Body of pancreas (tissue), 4 donors: ENCODE measurements around the gene IFT43. TPM values are rescaled to one million over a fixed set of nuclear protein-coding genes. Genes with fewer than 3 reads are reported as not detected.
A peak's percentile ranks its signal among the peaks of the same experiment; 100 is the strongest.

ENCODE experiments used
- ATAC-seq: fragments of 150-250 bp; one replicate; pipeline ENCODE4 v1.9.1; 2016
- DNase-seq, 4 donors: peaks; one replicate each; pipeline ENCODE4 v3.0.0-alpha.2; 2019
- H3K27ac ChIP-seq, 4 donors: fragments of 200-600 bp; sonication (generic); 1 replicate in 3 of 4; 2 replicates in 1 of 4; pipeline versions ENCODE4 v1.5.1 to v1.6.1; 2016 to 2019; ENCODE audit warnings: mild to moderate bottlenecking in 1 of 4, mixed read lengths in 1 of 4, moderate library complexity in 1 of 4
- H3K27me3 ChIP-seq, 2 donors: fragments of 200-600 bp; sonication (generic); one replicate each; pipeline ENCODE4 v1.6.0; 2016; ENCODE audit warnings: mild to moderate bottlenecking in 1 of 2
- H3K36me3 ChIP-seq, 2 donors: fragments of 200-600 bp; sonication (generic); replicated peaks in 1 of 2; 2 replicates each; pipeline ENCODE4 v1.5.1; 2016; ENCODE audit warnings: low read depth in 2 of 2; ENCODE audit not compliant: insufficient read depth in 1 of 2
- H3K4me1 ChIP-seq: fragments of 200-600 bp; sonication (generic); one replicate; pipeline ENCODE4 v1.6.0; 2016
- H3K4me3 ChIP-seq, 2 donors: fragments of 200-600 bp; sonication (generic); 1 replicate in 1 of 2; 2 replicates in 1 of 2; pipeline ENCODE4 v1.5.1; 2016 to 2019
- H3K9me3 ChIP-seq, 3 donors: fragments of 200-600 bp; sonication (generic); 1 replicate in 2 of 3; 2 replicates in 1 of 3; pipeline ENCODE4 v1.5.1; 2016
- CTCF ChIP-seq, 7 experiments: fragments of 450-650 bp in 4 of 7; fragments of 200-600 bp in 3 of 7; sonication (generic) in 3 of 7; IDR thresholded peaks; one replicate each; pipeline ENCODE4 v1.5.1; 2016 to 2019; ENCODE audit warnings: antibody characterized with exemption in 7 of 7
- POLR2A ChIP-seq, 3 donors: fragments of 450-650 bp; IDR thresholded peaks; one replicate each; pipeline ENCODE4 v1.6.1; 2016; ENCODE audit warnings: antibody characterized with exemption in 3 of 3, mild to moderate bottlenecking in 2 of 3
- WGBS, 2 donors: methylation state at CpG; one replicate each; pipeline ENCODE4 v1.1.5; 2017; 5-methylcytosine and 5-hydroxymethylcytosine counted together
- intact Hi-C: fragments of 100-400 bp; cut with DNase I; formaldehyde crosslinking; loops from one replicate; pipeline ENCODE4 v1.15.1; 2023
- total RNA-seq, 2 donors: library from RNA; depleted of rRNA; stranded (reverse); fragments of >200 nt; gene quantifications; one replicate each; pipeline ENCODE4 v1.1.0, GENCODE V29; 2016

Gene IFT43
- total RNA-seq, 2 donors from 2014 or later, result 15.0 to 18.5 TPM

- TF ChIP-seq POLR2A (IDR thresholded peaks at IDR 0.05) (no peak), CTCF (IDR thresholded peaks at IDR 0.05) (no peak)
- no peak overlapping the region for H3K4me3 ChIP-seq
- ATAC-seq (peak; percentile 27), DNase-seq (peak in 2 of 4 donors; percentile 7 to 16)
- WGBS, 2 donors, result 90 to 93% methylated on average over 9 of the region's 9 CpGs
- no peaks in the 10 kb centered on the region for H3K9me3 ChIP-seq
- no peaks in the 10 kb centered on the region for H3K27me3 ChIP-seq
- intact Hi-C loops, result no loop called here
- H3K27ac ChIP-seq, result no peak overlapping the region
- no peaks in the 10 kb centered on the region for H3K4me1 ChIP-seq
- H3K36me3 ChIP-seq, result peaks cover 0 to 3% of the 10 kb centered on the region in 2 donors
Measured at GRCh38 chr14:76012354-76012753, 26.8 kb downstream of the IFT43 start.

GRCh38 chr14:76015191-76015590 lies 29.6 kb downstream of the IFT43 start:
- no peak overlapping the region for H3K27ac ChIP-seq
- H3K36me3 ChIP-seq, result no peaks in the 10 kb centered on the region
- ATAC-seq (no peak), DNase-seq (no peak)
- WGBS, 2 donors, result 90 to 94% methylated on average over 1 of the region's 1 CpG
- no peak overlapping the region for H3K4me3 ChIP-seq
- H3K4me1 ChIP-seq, result no peaks in the 10 kb centered on the region
- intact Hi-C loops, result no loop called here
- TF ChIP-seq CTCF (IDR thresholded peaks at IDR 0.05) (no peak), POLR2A (IDR thresholded peaks at IDR 0.05) (no peak)
- H3K9me3 ChIP-seq, result no peaks in the 10 kb centered on the region
- H3K27me3 ChIP-seq, result no peaks in the 10 kb centered on the region

GRCh38 chr14:76015668-76016067 lies 30.1 kb downstream of the IFT43 start:
- DNase-seq (no peak), ATAC-seq (no peak)
- Histone ChIP-seq H3K36me3 (no peaks in the 10 kb centered on the region), H3K9me3 (no peaks in the 10 kb centered on the region), H3K4me1 (no peaks in the 10 kb centered on the region), H3K27ac (no peak overlapping the region), H3K27me3 (no peaks in the 10 kb centered on the region), H3K4me3 (no peak overlapping the region)
- TF ChIP-seq CTCF (IDR thresholded peaks at IDR 0.05) (no peak), POLR2A (IDR thresholded peaks at IDR 0.05) (no peak)
- intact Hi-C loops, result no loop called here
- 78 to 88% methylated on average over 1 of the region's 1 CpG for WGBS, 2 donors

GRCh38 chr14:76019676-76020075 lies 34.1 kb downstream of the IFT43 start:
- no peak for DNase-seq
- H3K9me3 ChIP-seq, result no peaks in the 10 kb centered on the region
- H3K4me1 ChIP-seq, result no peaks in the 10 kb centered on the region
- intact Hi-C loops, result no loop called here
- peaks cover 0 to 2% of the 10 kb centered on the region in 2 donors for H3K36me3 ChIP-seq
- H3K27ac ChIP-seq, result no peak overlapping the region
- no peak for ATAC-seq
- no peak overlapping the region for H3K4me3 ChIP-seq
- no peaks in the 10 kb centered on the region for H3K27me3 ChIP-seq
- TF ChIP-seq POLR2A (IDR thresholded peaks at IDR 0.05), result no peak
- no peak for TF ChIP-seq CTCF (IDR thresholded peaks at IDR 0.05)
- WGBS, 2 donors, result 85 to 87% methylated on average over 2 of the region's 2 CpGs

GRCh38 chr14:76022991-76023390 lies 37.4 kb downstream of the IFT43 start:
- intact Hi-C loops, result no loop called here
- 92 to 96% methylated on average over 2 of the region's 2 CpGs for WGBS, 2 donors
- no peak for ATAC-seq
- no peak for DNase-seq
- TF ChIP-seq POLR2A (IDR thresholded peaks at IDR 0.05) (no peak), CTCF (IDR thresholded peaks at IDR 0.05) (no peak)
- H3K4me3 ChIP-seq, result no peak overlapping the region
- no peaks in the 10 kb centered on the region for H3K9me3 ChIP-seq
- H3K36me3 ChIP-seq, result peaks cover 0 to 2% of the 10 kb centered on the region in 2 donors
- no peaks in the 10 kb centered on the region for H3K4me1 ChIP-seq
- H3K27ac ChIP-seq, result no peak overlapping the region
- H3K27me3 ChIP-seq, result no peaks in the 10 kb centered on the region
